Endothelial cell of umbilical vein (primary cell): ENCODE measurements around the gene FAM193B. TPM values are rescaled to one million over a fixed set of nuclear protein-coding genes. Genes with fewer than 3 reads are reported as not detected.

Experiments used
- BruUV-seq: library from RNA; stranded (reverse); fragments of 400-500 nt; replicated peaks from 2 replicates; lab custom pipeline; 2021; lab: Mats Ljungman, UMichigan
- CTCF ChIA-PET: fragments of 300-600, 350-600 bp; sonication (Branson Sonifier 250); formaldehyde crosslinking; loops from one replicate; lab custom pipeline; 2021; ENCODE audit warnings: antibody characterized with exemption, inconsistent platforms; lab: Charles Lee
- POLR2A ChIA-PET: fragments of 300-600, 350-600 bp; sonication (Branson Sonifier 250); formaldehyde crosslinking; loops from one replicate; lab custom pipeline; 2021; ENCODE audit warnings: antibody characterized with exemption, inconsistent platforms; lab: Charles Lee
- DNase-seq: peaks from one replicate; pipeline ENCODE4 v3.0.0-alpha.2; 2011; ENCODE audit warnings: low read depth, low spot score
- FAIRE-seq: peaks from 2 replicates; lab custom pipeline; 2011; peaks lifted over from hg19 to GRCh38; lab: Jason Lieb, UNC
- H2AFZ ChIP-seq: 2 replicates; pipeline ENCODE4 v1.6.0; 2012; ENCODE audit warnings: low read depth, low read length, control low read depth, inconsistent platforms
- H3K27ac ChIP-seq: 2 replicates; pipeline ENCODE4 v1.5.1; 2011; ENCODE audit warnings: low read depth, mild to moderate bottlenecking, control low read depth, low read length, moderate library complexity; ENCODE audit not compliant: insufficient read depth
- H3K27me3 ChIP-seq, 2 experiments: 2 replicates each; pipeline versions ENCODE4 v1.6.0 to v1.6.1; 2011; ENCODE audit warnings: low read length in 2 of 2, mixed read lengths in 1 of 2; ENCODE audit not compliant: control insufficient read depth in 2 of 2, insufficient read depth in 2 of 2
- H3K36me3 ChIP-seq, 2 experiments: 2 replicates in 1 of 2; 3 replicates in 1 of 2; pipeline ENCODE4 v1.5.1; 2011; ENCODE audit warnings: low read length in 2 of 2, mild to moderate bottlenecking in 1 of 2, moderate library complexity in 1 of 2; ENCODE audit not compliant: control insufficient read depth in 2 of 2, insufficient read depth in 2 of 2; ENCODE audit errors: extremely low read depth in 1 of 2
- H3K4me1 ChIP-seq: 3 replicates; pipeline ENCODE4 v1.5.1; 2011; ENCODE audit warnings: mild to moderate bottlenecking, low read length; ENCODE audit not compliant: control insufficient read depth, insufficient read depth; ENCODE audit errors: extremely low read depth
- H3K4me2 ChIP-seq: 2 replicates; pipeline ENCODE4 v1.6.1; 2011; ENCODE audit warnings: low read length, control low read depth, mixed read lengths; ENCODE audit not compliant: insufficient read depth
- H3K4me3 ChIP-seq, 3 experiments: fragments of 200-600 bp in 1 of 3; sonication (generic), shearing (Covaris generic) in 1 of 3; replicated peaks in 1 of 3; 2 replicates each; pipeline ENCODE4 v1.5.1; 2011 to 2016; ENCODE audit warnings: control low read depth in 3 of 3, low read length in 3 of 3, mild to moderate bottlenecking in 2 of 3, inconsistent platforms in 1 of 3, low read depth in 1 of 3, moderate library complexity in 1 of 3; ENCODE audit not compliant: insufficient read depth in 1 of 3
- H3K79me2 ChIP-seq: 2 replicates; pipeline ENCODE4 v1.6.0; 2012; ENCODE audit warnings: low read length, inconsistent platforms; ENCODE audit not compliant: control insufficient read depth, insufficient read depth
- H3K9ac ChIP-seq: replicated peaks from 2 replicates; pipeline ENCODE3; 2011; ENCODE audit warnings: low read length, control low read depth; ENCODE audit not compliant: insufficient read depth; ENCODE audit errors: extremely low read depth
- H3K9me1 ChIP-seq: replicated peaks from 3 replicates; pipeline ENCODE4 v1.6.0; 2011; ENCODE audit warnings: mild to moderate bottlenecking, low read length; ENCODE audit not compliant: control insufficient read depth, insufficient read depth; ENCODE audit errors: extremely low read depth
- H3K9me3 ChIP-seq: replicated peaks from 2 replicates; pipeline ENCODE4 v1.5.1; 2012; ENCODE audit warnings: low read length, inconsistent platforms; ENCODE audit not compliant: control insufficient read depth, insufficient read depth
- H4K20me1 ChIP-seq: replicated peaks from 2 replicates; pipeline ENCODE3; 2011; ENCODE audit warnings: mild to moderate bottlenecking, low read length; ENCODE audit not compliant: control insufficient read depth, insufficient read depth; ENCODE audit errors: extremely low read depth
- EZH2 ChIP-seq: IDR thresholded peaks from 2 replicates; pipeline ENCODE4 v1.6.1; 2012; ENCODE audit warnings: borderline replicate concordance, low read depth, mild to moderate bottlenecking, moderate library complexity, low read length, inconsistent platforms; ENCODE audit not compliant: severe bottlenecking
- FOS ChIP-seq: IDR thresholded peaks from 2 replicates; pipeline ENCODE4 v1.6.1; 2011; ENCODE audit warnings: mild to moderate bottlenecking, low read length, moderate library complexity, borderline replicate concordance; ENCODE audit not compliant: insufficient read depth
- GATA2 ChIP-seq: IDR thresholded peaks from 2 replicates; pipeline ENCODE4 v1.7.0; 2011; ENCODE audit warnings: low read depth, mild to moderate bottlenecking, moderate library complexity, mixed read lengths, low read length; ENCODE audit not compliant: insufficient read length, insufficient read depth
- JUN ChIP-seq: IDR thresholded peaks from 2 replicates; pipeline ENCODE4 v1.6.1; 2011; ENCODE audit warnings: borderline replicate concordance, low read depth; ENCODE audit not compliant: insufficient read length, insufficient read depth
- MYC ChIP-seq: IDR thresholded peaks from one replicate; pipeline ENCODE4 v1.6.1; 2011; ENCODE audit warnings: mild to moderate bottlenecking, low read depth, low read length
- POLR2A ChIP-seq: IDR thresholded peaks from 2 replicates; pipeline ENCODE4 v1.6.1; 2012; ENCODE audit warnings: low read depth, mild to moderate bottlenecking, control low read depth, low read length
- POLR2AphosphoS5 ChIP-seq: IDR thresholded peaks from 2 replicates; pipeline ENCODE4 v1.6.1; 2012; ENCODE audit warnings: low read depth, mild to moderate bottlenecking, control low read depth, low read length, moderate library complexity; ENCODE audit not compliant: insufficient read depth
- dilution Hi-C: fragments of 300-500 bp; cut with MboI; formaldehyde crosslinking; loops from one replicate; pipeline ENCODE4 v1.15.0; 2019; ENCODE audit warnings: low sequenced_read_pairs; ENCODE audit not compliant: extremely low pct_ligation_motif_present
- intact Hi-C: fragments of 100-400 bp; cut with micrococcal nuclease; formaldehyde crosslinking; loops from one replicate; pipeline ENCODE4 v1.10.0; 2022
- polyA plus RNA-seq, 4 experiments: library from polyadenylated mRNA; depleted of rRNA in 3 of 4; stranded (reverse) in 3 of 4; unstranded in 1 of 4; fragments of >200 nt; gene quantifications; 2 replicates each; pipeline versions ENCODE4 v1.2.1 to v1.2.3, GENCODE V29; 2011 to 2012; ENCODE audit warnings: missing spikeins in 1 of 4
- total RNA-seq: library from RNA; stranded (reverse); gene quantifications from 2 replicates; pipeline ENCODE4 v1.2.3, GENCODE V29; 2021
- TF ChIP-seq, protein P1 (sequence below), 2 donors: IDR thresholded peaks; 1 replicate in 1 of 2; 2 replicates in 1 of 2; pipeline ENCODE4 v1.5.1; 2011; ENCODE audit warnings: low read length in 2 of 2, mild to moderate bottlenecking in 2 of 2, moderate library complexity in 2 of 2, control low read depth in 1 of 2, inconsistent platforms in 1 of 2, low read depth in 1 of 2; ENCODE audit not compliant: insufficient read depth in 1 of 2; ENCODE audit errors: extremely low read depth in 1 of 2
- TF ChIP-seq, protein P2 (sequence below): IDR thresholded peaks from 2 replicates; pipeline ENCODE4 v1.6.1; 2011; ENCODE audit not compliant: insufficient read depth, insufficient read length

FAM193B gene
- total and polyA plus RNA-seq, 2 donors (not counting 3 experiments of a cell fraction or from before 2014, with no cell fraction given), result 57.9 to 75.7 TPM

DNA sequence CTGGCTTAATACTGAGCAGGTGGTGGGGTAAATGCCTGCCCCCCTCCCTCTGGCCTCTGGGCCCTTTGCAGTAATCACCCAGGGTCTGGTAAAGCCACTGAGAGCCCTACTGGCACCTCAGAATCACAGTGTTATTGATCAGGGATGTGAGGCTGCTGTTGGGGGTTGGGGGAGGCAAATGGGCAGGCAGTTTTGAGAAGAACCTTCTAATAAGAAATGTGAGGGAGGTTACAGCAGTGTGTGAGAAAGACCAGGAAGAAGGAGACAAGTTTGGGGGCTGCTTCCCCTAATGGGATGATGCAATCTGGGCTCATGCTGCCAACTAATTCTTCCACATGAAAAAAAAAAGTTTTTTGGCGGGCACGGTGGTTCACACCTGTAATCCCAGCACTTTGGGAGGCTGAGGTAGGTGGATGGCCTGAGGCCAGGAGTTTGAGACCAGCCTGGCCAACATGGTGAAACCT, 42.4 kb upstream of the FAM193B start:
- H3K4me3 ChIP-seq, result no peak overlapping the region
- no peak overlapping the region for H3K4me2 ChIP-seq
- no peaks in the 10 kb centered on the region for H4K20me1 ChIP-seq
- intact Hi-C loops (loop anchor here (10.0 kb wide), 1 partner anchor 1212 kb away; the partner anchor contains the start of genes HIGD2A and NOP16), dilution Hi-C loops (no loop called here)
- H3K79me2 ChIP-seq, result peaks cover 28% of the 10 kb centered on the region
- H2AFZ ChIP-seq, result no peak overlapping the region
- CTCF ChIA-PET, result interaction anchor here (2.0 kb wide), 1 partner anchor 10 kb away, joined by 6 read pairs; no protein-coding TSS in a partner anchor
- TF ChIP-seq GATA2 (no peak), FOS (no peak), POLR2A (no peak), POLR2AphosphoS5 (no peak), JUN (no peak), MYC (no peak), EZH2 (no peak)
- TF ChIP-seq, protein P1, sequence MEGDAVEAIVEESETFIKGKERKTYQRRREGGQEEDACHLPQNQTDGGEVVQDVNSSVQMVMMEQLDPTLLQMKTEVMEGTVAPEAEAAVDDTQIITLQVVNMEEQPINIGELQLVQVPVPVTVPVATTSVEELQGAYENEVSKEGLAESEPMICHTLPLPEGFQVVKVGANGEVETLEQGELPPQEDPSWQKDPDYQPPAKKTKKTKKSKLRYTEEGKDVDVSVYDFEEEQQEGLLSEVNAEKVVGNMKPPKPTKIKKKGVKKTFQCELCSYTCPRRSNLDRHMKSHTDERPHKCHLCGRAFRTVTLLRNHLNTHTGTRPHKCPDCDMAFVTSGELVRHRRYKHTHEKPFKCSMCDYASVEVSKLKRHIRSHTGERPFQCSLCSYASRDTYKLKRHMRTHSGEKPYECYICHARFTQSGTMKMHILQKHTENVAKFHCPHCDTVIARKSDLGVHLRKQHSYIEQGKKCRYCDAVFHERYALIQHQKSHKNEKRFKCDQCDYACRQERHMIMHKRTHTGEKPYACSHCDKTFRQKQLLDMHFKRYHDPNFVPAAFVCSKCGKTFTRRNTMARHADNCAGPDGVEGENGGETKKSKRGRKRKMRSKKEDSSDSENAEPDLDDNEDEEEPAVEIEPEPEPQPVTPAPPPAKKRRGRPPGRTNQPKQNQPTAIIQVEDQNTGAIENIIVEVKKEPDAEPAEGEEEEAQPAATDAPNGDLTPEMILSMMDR (IDR thresholded peaks at IDR 0.05; ENCODE audit: extremely low read depth in 1 of 2, insufficient read depth in 1 of 2, low read depth in 1 of 2, low read length in 2 of 2), result no peak
- TF ChIP-seq, protein P2, sequence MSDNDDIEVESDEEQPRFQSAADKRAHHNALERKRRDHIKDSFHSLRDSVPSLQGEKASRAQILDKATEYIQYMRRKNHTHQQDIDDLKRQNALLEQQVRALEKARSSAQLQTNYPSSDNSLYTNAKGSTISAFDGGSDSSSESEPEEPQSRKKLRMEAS, result no peak
- no peaks in the 10 kb centered on the region for H3K9me1 ChIP-seq
- peaks cover 16 to 33% of the 10 kb centered on the region in 2 experiments for H3K36me3 ChIP-seq
- DNase-seq, result no peak
- H3K4me1 ChIP-seq, result peaks cover 21% of the 10 kb centered on the region
- no peaks in the 10 kb centered on the region for H3K27me3 ChIP-seq
- no peak for FAIRE-seq
- H3K9me3 ChIP-seq, result no peaks in the 10 kb centered on the region
- H3K9ac ChIP-seq, result no peak overlapping the region
- POLR2A ChIA-PET, result no interaction called here
- BruUV-seq, result no TSS peak
- H3K27ac ChIP-seq, result no peak overlapping the region
